Stomach (tissue), 9 donors: ENCODE data around the gene CCDC14. TPM values are rescaled to one million over a fixed set of nuclear protein-coding genes. Genes with fewer than 3 reads are reported as not detected.
"Not testable (repeated sequence)": the region's sequence is repeated elsewhere in the genome, so short reads cannot be mapped to it uniquely, and the experiment has no call there.

ENCODE experiments used
- DNase-seq, 2 donors: peaks; one replicate each; pipeline versions ENCODE4 v3.0.0 to v3.0.0-alpha.2; 2013 to 2019
- H3K27ac ChIP-seq, 5 donors: fragments of 200-600 bp in 4 of 5; sonication (generic) in 4 of 5; one replicate each; pipeline ENCODE4 v1.5.1; 2013 to 2019; ENCODE audit warnings: mild to moderate bottlenecking in 1 of 5, moderate library complexity in 1 of 5
- H3K27me3 ChIP-seq, 3 donors: fragments of 200-600 bp; sonication (generic); one replicate each; pipeline ENCODE4 v1.5.1; 2017 to 2019; ENCODE audit warnings: mixed run types in 1 of 3
- H3K36me3 ChIP-seq, 4 donors: fragments of 200-600 bp; sonication (generic); 1 replicate in 3 of 4; 2 replicates in 1 of 4; pipeline ENCODE4 v1.5.1; 2016 to 2019
- H3K4me1 ChIP-seq, 4 donors: fragments of 200-600 bp; sonication (generic); one replicate each; pipeline ENCODE4 v1.5.1; 2016 to 2019
- H3K4me3 ChIP-seq, 4 donors: fragments of 200-600 bp; sonication (generic) in 3 of 4; one replicate each; pipeline ENCODE4 v1.5.1; 2016 to 2019; ENCODE audit warnings: mild to moderate bottlenecking in 1 of 4
- H3K9me3 ChIP-seq, 4 donors: fragments of 200-600 bp; sonication (generic); one replicate each; pipeline ENCODE4 v1.5.1; 2016 to 2019
- EP300 ChIP-seq: sonication (generic); formaldehyde crosslinking; IDR thresholded peaks from one replicate; pipeline ENCODE4 v1.6.1; 2017; ENCODE audit warnings: antibody characterized with exemption
- POLR2A ChIP-seq, 4 donors: fragments of 450-650 bp; IDR thresholded peaks; one replicate each; pipeline ENCODE4 v1.6.1; 2016; ENCODE audit warnings: antibody characterized with exemption in 4 of 4, control low read depth in 2 of 4, mild to moderate bottlenecking in 1 of 4, moderate library complexity in 1 of 4
- POLR2AphosphoS5 ChIP-seq, 3 donors: sonication (generic); formaldehyde crosslinking; IDR thresholded peaks; one replicate each; pipeline ENCODE4 v1.6.1; 2016; ENCODE audit warnings: antibody characterized with exemption in 3 of 3
- WGBS, 5 donors: extraction: QIAGEN DNeasy Blood & Tissue Kit in 3 of 5; methylation state at CpG; one replicate each; pipeline versions ENCODE4 v1.1.5 to v1.1.7; 2013 to 2018; 5-methylcytosine and 5-hydroxymethylcytosine counted together
- intact Hi-C: fragments of 100-400 bp; cut with DNase I; formaldehyde crosslinking; loops from one replicate; pipeline ENCODE4 v1.15.1; 2023; ENCODE audit warnings: low total_unique reads
- polyA plus RNA-seq, 3 donors: library from polyadenylated mRNA; stranded (reverse); fragments of 200-250 nt; gene quantifications; one replicate each; pipeline ENCODE4 v1.2.3, GENCODE V29; 2013
- total RNA-seq, 5 donors: library from RNA; depleted of rRNA; stranded (reverse); fragments of >200 nt; gene quantifications; one replicate each; pipeline versions ENCODE4 v1.1.0 to v1.2.3, GENCODE V29; 2014 to 2016
- TF ChIP-seq, protein P1 (sequence below), 7 experiments: fragments of 450-650 bp in 4 of 7; fragments of 200-600 bp in 3 of 7; sonication (generic) in 3 of 7; IDR thresholded peaks; one replicate each; pipeline ENCODE4 v1.5.1; 2016 to 2019; ENCODE audit warnings: antibody characterized with exemption in 7 of 7, control low read depth in 2 of 7, mild to moderate bottlenecking in 1 of 7
- donor health status: healthy with polysubstance abuse.
- donor health status: Bipolar disorder and iron deficiency.
- donor health status: healthy.

The CCDC14 gene
- total and polyA plus RNA-seq, 8 donors, result 3.9 to 127 (median 61.1) TPM

- H3K4me3 ChIP-seq, result no peak overlapping the region
- no peak for DNase-seq
- TF ChIP-seq POLR2A (IDR thresholded peaks at IDR 0.05) (no peak), EP300 (no peak)
- intact Hi-C loops, result no loop called here
- H3K36me3 ChIP-seq, result no peaks in the 10 kb centered on the region
- no peak overlapping the region for H3K27ac ChIP-seq
- no peaks in the 10 kb centered on the region for H3K27me3 ChIP-seq
- WGBS, 5 donors, result 81 to 94% (median 88%) methylated on average over 1 of the region's 1 CpG
- H3K4me1 ChIP-seq, result no peaks in the 10 kb centered on the region
- peaks cover 0 to 12% (median 7%) of the 10 kb centered on the region in 4 donors for H3K9me3 ChIP-seq
Observed at GRCh38 chr3:123893012-123893411, 68.0 kb downstream of the CCDC14 start.

GRCh38 chr3:123892195-123892594 lies 68.8 kb downstream of the CCDC14 start:
- TF ChIP-seq POLR2A (IDR thresholded peaks at IDR 0.05), result no peak
- TF ChIP-seq EP300, result no peak
- no peak for TF ChIP-seq POLR2AphosphoS5 (IDR thresholded peaks at IDR 0.05)
- TF ChIP-seq, protein P1, sequence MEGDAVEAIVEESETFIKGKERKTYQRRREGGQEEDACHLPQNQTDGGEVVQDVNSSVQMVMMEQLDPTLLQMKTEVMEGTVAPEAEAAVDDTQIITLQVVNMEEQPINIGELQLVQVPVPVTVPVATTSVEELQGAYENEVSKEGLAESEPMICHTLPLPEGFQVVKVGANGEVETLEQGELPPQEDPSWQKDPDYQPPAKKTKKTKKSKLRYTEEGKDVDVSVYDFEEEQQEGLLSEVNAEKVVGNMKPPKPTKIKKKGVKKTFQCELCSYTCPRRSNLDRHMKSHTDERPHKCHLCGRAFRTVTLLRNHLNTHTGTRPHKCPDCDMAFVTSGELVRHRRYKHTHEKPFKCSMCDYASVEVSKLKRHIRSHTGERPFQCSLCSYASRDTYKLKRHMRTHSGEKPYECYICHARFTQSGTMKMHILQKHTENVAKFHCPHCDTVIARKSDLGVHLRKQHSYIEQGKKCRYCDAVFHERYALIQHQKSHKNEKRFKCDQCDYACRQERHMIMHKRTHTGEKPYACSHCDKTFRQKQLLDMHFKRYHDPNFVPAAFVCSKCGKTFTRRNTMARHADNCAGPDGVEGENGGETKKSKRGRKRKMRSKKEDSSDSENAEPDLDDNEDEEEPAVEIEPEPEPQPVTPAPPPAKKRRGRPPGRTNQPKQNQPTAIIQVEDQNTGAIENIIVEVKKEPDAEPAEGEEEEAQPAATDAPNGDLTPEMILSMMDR (IDR thresholded peaks at IDR 0.05), result no peak
- Histone ChIP-seq H3K4me1 (no peaks in the 10 kb centered on the region), H3K27ac (no peak overlapping the region), H3K27me3 (no peaks in the 10 kb centered on the region), H3K36me3 (no peaks in the 10 kb centered on the region), H3K9me3 (peaks cover 0 to 12% (median 7%) of the 10 kb centered on the region in 4 donors), H3K4me3 (no peak overlapping the region)
- intact Hi-C loops, result no loop called here
- 0 to 43% (median 0%) methylated on average over 1 of the region's 1 CpG for WGBS, 5 donors
- no peak for DNase-seq

DNA sequence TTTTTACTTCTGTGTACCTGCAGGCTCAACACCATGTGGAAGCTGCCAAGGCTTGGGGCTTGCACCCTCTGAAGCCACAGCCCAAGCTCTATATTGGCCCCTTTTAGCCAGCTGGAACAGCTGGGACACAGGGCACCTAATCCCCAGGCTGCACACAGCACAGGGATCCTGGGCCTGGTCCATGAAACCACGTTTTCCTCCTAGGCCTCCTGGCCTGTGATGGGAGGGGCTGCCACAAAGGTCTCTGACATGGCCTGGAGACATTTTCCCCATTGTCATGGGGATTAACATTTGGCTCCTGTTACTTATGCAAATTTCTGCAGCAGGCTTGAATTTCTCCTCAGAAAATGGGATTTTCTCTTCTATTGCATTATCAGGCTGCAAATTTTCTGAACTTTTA lies 70.0 kb downstream of the CCDC14 start:
- H3K9me3 ChIP-seq, result peaks cover 0 to 12% (median 7%) of the 10 kb centered on the region in 4 donors
- H3K27me3 ChIP-seq, H3K36me3 ChIP-seq, DNase-seq, intact Hi-C loops, H3K27ac ChIP-seq, H3K4me1 ChIP-seq, H3K4me3 ChIP-seq: not testable (repeated sequence)
- WGBS, 5 donors, result 20 to 71% (median 47%) methylated on average over 1 of the region's 1 CpG

GRCh38 chr3:123890162-123890561 lies 70.9 kb downstream of the CCDC14 start:
- H3K4me1 ChIP-seq, H3K36me3 ChIP-seq, H3K27me3 ChIP-seq, H3K4me3 ChIP-seq, DNase-seq, H3K27ac ChIP-seq, intact Hi-C loops: not testable (repeated sequence)
- H3K9me3 ChIP-seq, result peaks cover 0 to 12% (median 7%) of the 10 kb centered on the region in 4 donors
- 87 to 96% (median 94%) methylated on average over 3 of the region's 3 CpGs for WGBS, 5 donors

- intact Hi-C loops, result no loop called here
- no peak for TF ChIP-seq EP300
- H3K27ac ChIP-seq, result no peak overlapping the region
Observed at GRCh38 chr3:123884993-123885392, 76.0 kb downstream of the CCDC14 start.

GRCh38 chr3:123884203-123884831 lies 76.7 kb downstream of the CCDC14 start, which contains the start of gene MYLK:
Gene MYLK (minus strand): TSS chr3:123884332. CDS start chr3:123793841, 90,491 bp downstream.
- 0 to 7% (median 1%) methylated on average over 14 to 70 of the region's 70 CpGs for WGBS, 5 donors

More at GRCh38 chr3:123884993-123885392, 76.0 kb downstream of the CCDC14 start:
- Histone ChIP-seq H3K9me3 (no peaks in the 10 kb centered on the region), H3K4me1 (peaks cover 7 to 17% (median 16%) of the 10 kb centered on the region in 4 donors), H3K27me3 (peaks cover 0 to 36% (median 8%) of the 10 kb centered on the region in 3 donors), H3K36me3 (no peaks in the 10 kb centered on the region), H3K4me3 (no peak overlapping the region)
- DNase-seq, result no peak

More at GRCh38 chr3:123884203-123884831, 76.7 kb downstream of the CCDC14 start, which contains the start of gene MYLK:
- no peak for TF ChIP-seq POLR2AphosphoS5 (IDR thresholded peaks at IDR 0.05)
- TF ChIP-seq, protein P1 (IDR thresholded peaks at IDR 0.05), result no peak
- TF ChIP-seq EP300, result no peak
- no peak for TF ChIP-seq POLR2A (IDR thresholded peaks at IDR 0.05)
- Histone ChIP-seq H3K9me3 (no peaks in the 10 kb centered on the region), H3K27ac (peak within 1 kb of the TSS in 1 of 5 donors; percentile 17), H3K27me3 (peaks cover 0 to 36% (median 8%) of the 10 kb centered on the region in 3 donors), H3K4me3 (peak within 1 kb of the TSS; percentile 47 to 54 (median 51)), H3K4me1 (peaks cover 7 to 17% (median 16%) of the 10 kb centered on the region in 4 donors), H3K36me3 (no peaks in the 10 kb centered on the region)
- peak; percentile 65 to 90 for DNase-seq
- intact Hi-C loops, result no loop called here
